Esophagus squamous epithelium (tissue), 4 donors: ENCODE data around the gene TUBGCP4.

ENCODE experiments used
- POLR2A ChIP-seq, 4 donors: fragments of 450-650 bp; IDR thresholded peaks; one replicate each; pipeline ENCODE4 v1.6.1; 2017; ENCODE audit warnings: antibody characterized with exemption in 4 of 4, mild to moderate bottlenecking in 4 of 4, moderate library complexity in 3 of 4
- TF ChIP-seq, protein P1 (sequence below), 6 experiments: fragments of 450-650 bp in 4 of 6; fragments of 200-600 bp in 2 of 6; sonication (generic) in 2 of 6; IDR thresholded peaks; one replicate each; pipeline ENCODE4 v1.5.1; 2016 to 2019; ENCODE audit warnings: antibody characterized with exemption in 6 of 6, mild to moderate bottlenecking in 4 of 6, moderate library complexity in 4 of 6

DNA sequence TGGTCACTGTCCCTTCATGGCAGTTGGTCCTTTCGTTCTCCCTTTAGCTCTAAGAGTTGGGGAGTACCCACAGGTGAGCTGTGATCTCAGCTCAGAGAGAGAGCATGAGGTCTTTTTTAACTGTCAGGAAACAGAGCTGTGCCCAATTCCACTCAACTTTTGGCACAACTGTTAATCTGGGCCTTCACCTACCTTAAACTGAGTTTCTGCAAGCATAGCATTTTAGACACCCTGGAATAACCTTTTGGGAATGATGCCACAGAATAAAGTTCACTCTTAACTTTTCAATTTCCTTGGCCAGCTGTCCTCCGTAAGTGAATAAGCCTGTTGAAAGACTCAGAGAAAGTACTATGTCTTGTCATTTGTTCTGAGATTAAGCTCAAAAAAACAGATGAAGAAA, 35.9 kb downstream of the TUBGCP4 start:
- TF ChIP-seq, protein P1, sequence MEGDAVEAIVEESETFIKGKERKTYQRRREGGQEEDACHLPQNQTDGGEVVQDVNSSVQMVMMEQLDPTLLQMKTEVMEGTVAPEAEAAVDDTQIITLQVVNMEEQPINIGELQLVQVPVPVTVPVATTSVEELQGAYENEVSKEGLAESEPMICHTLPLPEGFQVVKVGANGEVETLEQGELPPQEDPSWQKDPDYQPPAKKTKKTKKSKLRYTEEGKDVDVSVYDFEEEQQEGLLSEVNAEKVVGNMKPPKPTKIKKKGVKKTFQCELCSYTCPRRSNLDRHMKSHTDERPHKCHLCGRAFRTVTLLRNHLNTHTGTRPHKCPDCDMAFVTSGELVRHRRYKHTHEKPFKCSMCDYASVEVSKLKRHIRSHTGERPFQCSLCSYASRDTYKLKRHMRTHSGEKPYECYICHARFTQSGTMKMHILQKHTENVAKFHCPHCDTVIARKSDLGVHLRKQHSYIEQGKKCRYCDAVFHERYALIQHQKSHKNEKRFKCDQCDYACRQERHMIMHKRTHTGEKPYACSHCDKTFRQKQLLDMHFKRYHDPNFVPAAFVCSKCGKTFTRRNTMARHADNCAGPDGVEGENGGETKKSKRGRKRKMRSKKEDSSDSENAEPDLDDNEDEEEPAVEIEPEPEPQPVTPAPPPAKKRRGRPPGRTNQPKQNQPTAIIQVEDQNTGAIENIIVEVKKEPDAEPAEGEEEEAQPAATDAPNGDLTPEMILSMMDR (IDR thresholded peaks at IDR 0.05), result no peak
- no peak for TF ChIP-seq POLR2A (IDR thresholded peaks at IDR 0.05)
